A673 (cell line): ENCODE data around the gene PTX4.

ENCODE experiments used
- CTCF ChIP-seq: fragments of 300-800, 200-600 bp; sonication (generic); conservative IDR thresholded peaks from 2 replicates; pipeline ENCODE4 v1.5.1; 2017; ENCODE audit warnings: low read depth, mild to moderate bottlenecking, antibody characterized with exemption, low read length, moderate library complexity, mixed read lengths
- EZH2 ChIP-seq: fragments of 200-600 bp; sonication (generic); IDR thresholded peaks from 2 replicates; pipeline ENCODE4 v1.6.1; 2017; ENCODE audit warnings: borderline replicate concordance, low read depth, mild to moderate bottlenecking, mixed read lengths, antibody characterized with exemption, low read length; ENCODE audit not compliant: poor library complexity, severe bottlenecking

- TF ChIP-seq CTCF = no peak
- TF ChIP-seq EZH2 = no peak
These were observed 14.5 kb downstream of the PTX4 start for GRCh38 chr16:1474082-1474795.
